Measurements from ENCODE around the gene PRKAG3. TPM values are rescaled to one million over a fixed set of nuclear protein-coding genes. Genes with fewer than 3 reads are reported as not detected.
"Not testable (repeated sequence)": the region's sequence is repeated elsewhere in the genome, so short reads cannot be mapped to it uniquely, and the experiment has no call there.

PRKAG3 gene
- total RNA-seq, 1 experiment from 2014 or later: not detected

- BruUV-seq (replicated peaks): no TSS peak
- intact Hi-C loops (cut with micrococcal nuclease; ENCODE audit: unreplicated experiment): loop anchor here (5.0 to 10.0 kb wide), 3 partner anchors 132 to 444 kb away; no protein-coding TSS in a partner anchor
- no peaks in the 10 kb centered on the region for H3K9me3 ChIP-seq (ENCODE audit: low read depth, low read length, poor library complexity, severe bottlenecking)
- H3K36me3 ChIP-seq (ENCODE audit: insufficient read depth, low read length, poor library complexity, severe bottlenecking): no peaks in the 10 kb centered on the region
- CTCF ChIA-PET: interaction anchor here (0.7 to 1.0 kb wide), 4 partner anchors 12 to 304 kb away, joined by 4 to 13 read pairs (median 8); no protein-coding TSS in a partner anchor
- H3K27me3 ChIP-seq (replicated peaks; ENCODE audit: insufficient read depth, low read depth, low read length, poor library complexity): no peaks in the 10 kb centered on the region
- no peaks in the 10 kb centered on the region for H3K4me1 ChIP-seq (ENCODE audit: insufficient read depth, low read length, poor library complexity, severe bottlenecking)
- POLR2A ChIA-PET (ENCODE audit: low non-redundant PET): no interaction called here
- no peak for DNase-seq (ENCODE audit: low spot score)
- H3K4me3 ChIP-seq (ENCODE audit: low read depth, low read length, poor library complexity, severe bottlenecking): no peak overlapping the region
- no peak for TF ChIP-seq EZH2 (IDR thresholded peaks at IDR 0.05; ENCODE audit: borderline replicate concordance, low read depth, low read length, poor library complexity, severe bottlenecking)
- TF ChIP-seq, protein P1, sequence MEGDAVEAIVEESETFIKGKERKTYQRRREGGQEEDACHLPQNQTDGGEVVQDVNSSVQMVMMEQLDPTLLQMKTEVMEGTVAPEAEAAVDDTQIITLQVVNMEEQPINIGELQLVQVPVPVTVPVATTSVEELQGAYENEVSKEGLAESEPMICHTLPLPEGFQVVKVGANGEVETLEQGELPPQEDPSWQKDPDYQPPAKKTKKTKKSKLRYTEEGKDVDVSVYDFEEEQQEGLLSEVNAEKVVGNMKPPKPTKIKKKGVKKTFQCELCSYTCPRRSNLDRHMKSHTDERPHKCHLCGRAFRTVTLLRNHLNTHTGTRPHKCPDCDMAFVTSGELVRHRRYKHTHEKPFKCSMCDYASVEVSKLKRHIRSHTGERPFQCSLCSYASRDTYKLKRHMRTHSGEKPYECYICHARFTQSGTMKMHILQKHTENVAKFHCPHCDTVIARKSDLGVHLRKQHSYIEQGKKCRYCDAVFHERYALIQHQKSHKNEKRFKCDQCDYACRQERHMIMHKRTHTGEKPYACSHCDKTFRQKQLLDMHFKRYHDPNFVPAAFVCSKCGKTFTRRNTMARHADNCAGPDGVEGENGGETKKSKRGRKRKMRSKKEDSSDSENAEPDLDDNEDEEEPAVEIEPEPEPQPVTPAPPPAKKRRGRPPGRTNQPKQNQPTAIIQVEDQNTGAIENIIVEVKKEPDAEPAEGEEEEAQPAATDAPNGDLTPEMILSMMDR (conservative IDR thresholded peaks at IDR 0.05; ENCODE audit: low read depth, low read length): no peak
- no peak overlapping the region for H3K27ac ChIP-seq (ENCODE audit: low read depth, low read length, poor library complexity, severe bottlenecking)
Observed at GRCh38 chr2:218850796-218851195, 19.2 kb upstream of the PRKAG3 start.

DNA sequence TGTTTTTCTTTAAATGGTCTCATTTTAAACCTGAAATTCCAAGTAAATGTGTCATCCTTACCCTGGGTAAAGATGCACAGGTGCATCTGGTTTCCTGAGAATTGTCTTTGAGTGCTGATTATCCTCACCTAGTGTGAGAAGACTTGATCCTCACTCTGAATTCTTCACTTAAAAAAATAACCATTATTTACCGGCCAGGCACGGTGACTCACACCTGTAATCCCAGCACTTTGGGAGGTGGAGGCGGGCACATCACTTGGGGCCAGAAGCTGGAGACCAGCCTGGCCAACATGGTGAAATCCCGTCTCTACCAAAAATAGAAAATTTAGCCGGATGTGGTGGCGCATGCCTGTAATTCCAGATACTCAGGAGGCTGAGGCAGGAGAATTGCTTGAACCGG, 18.1 kb upstream of the PRKAG3 start:
- BruUV-seq (replicated peaks): no TSS peak
- Histone ChIP-seq H3K4me3 (ENCODE audit: low read depth, low read length, poor library complexity, severe bottlenecking) (no peak overlapping the region), H3K4me1 (ENCODE audit: insufficient read depth, low read length, poor library complexity, severe bottlenecking) (no peaks in the 10 kb centered on the region), H3K36me3 (ENCODE audit: insufficient read depth, low read length, poor library complexity, severe bottlenecking) (no peaks in the 10 kb centered on the region), H3K27ac (ENCODE audit: low read depth, low read length, poor library complexity, severe bottlenecking) (no peak overlapping the region), H3K9me3 (ENCODE audit: low read depth, low read length, poor library complexity, severe bottlenecking) (no peaks in the 10 kb centered on the region), H3K27me3 (replicated peaks; ENCODE audit: insufficient read depth, low read depth, low read length, poor library complexity) (no peaks in the 10 kb centered on the region)
- ChIA-PET CTCF (no interaction called here), POLR2A (ENCODE audit: low non-redundant PET) (no interaction called here)
- no peak for DNase-seq (ENCODE audit: low spot score)
- intact Hi-C loops (cut with micrococcal nuclease; ENCODE audit: unreplicated experiment): loop anchor here (5.0 to 10.0 kb wide), 5 partner anchors 133 to 577 kb away; partner anchors contain the start of genes AAMP, CTDSP1 and PNKD
- TF ChIP-seq EZH2 (IDR thresholded peaks at IDR 0.05; ENCODE audit: borderline replicate concordance, low read depth, low read length, poor library complexity, severe bottlenecking): no peak
- TF ChIP-seq, protein P1 (conservative IDR thresholded peaks at IDR 0.05; ENCODE audit: low read depth, low read length): no peak

DNA sequence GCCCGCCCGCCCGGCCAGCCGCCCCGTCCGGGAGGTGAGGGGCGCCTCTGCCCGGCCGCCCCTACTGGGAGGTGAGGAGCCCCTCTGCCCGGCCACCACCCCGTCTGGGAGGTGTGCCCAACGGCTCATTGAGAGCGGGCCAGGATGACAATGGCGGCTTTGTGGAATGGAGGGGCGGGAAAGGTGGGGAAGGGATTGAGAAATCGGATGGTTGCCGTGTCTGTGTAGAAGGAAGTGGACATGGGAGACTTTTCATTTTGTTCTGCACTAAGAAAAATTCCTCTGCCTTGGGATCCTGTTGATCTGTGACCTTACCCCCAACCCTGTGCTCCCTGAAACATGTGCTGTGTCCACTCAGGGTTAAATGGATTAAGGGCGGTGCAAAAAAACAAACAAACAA, 15.4 kb upstream of the PRKAG3 start:
- POLR2A ChIA-PET (ENCODE audit: low non-redundant PET); H3K4me3 ChIP-seq (ENCODE audit: low read depth, low read length, poor library complexity, severe bottlenecking); H3K27me3 ChIP-seq (replicated peaks; ENCODE audit: insufficient read depth, low read depth, low read length, poor library complexity); H3K4me1 ChIP-seq (ENCODE audit: insufficient read depth, low read length, poor library complexity, severe bottlenecking); BruUV-seq (replicated peaks); H3K9me3 ChIP-seq (ENCODE audit: low read depth, low read length, poor library complexity, severe bottlenecking); DNase-seq (ENCODE audit: low spot score); H3K36me3 ChIP-seq (ENCODE audit: insufficient read depth, low read length, poor library complexity, severe bottlenecking); H3K27ac ChIP-seq (ENCODE audit: low read depth, low read length, poor library complexity, severe bottlenecking): not testable (repeated sequence)
- CTCF ChIA-PET: interaction anchor here (0.6 to 1.5 kb wide), 16 partner anchors 12 to 188 kb away, joined by 3 to 28 read pairs (median 4); partner anchors contain the start of genes BCS1L, PRKAG3, RNF25 and STK36
- intact Hi-C loops (cut with micrococcal nuclease; ENCODE audit: unreplicated experiment): loop anchor here (1.0 to 5.0 kb wide), 6 partner anchors 119 to 575 kb away; partner anchors contain the start of genes AAMP, CTDSP1 and PNKD

DNA sequence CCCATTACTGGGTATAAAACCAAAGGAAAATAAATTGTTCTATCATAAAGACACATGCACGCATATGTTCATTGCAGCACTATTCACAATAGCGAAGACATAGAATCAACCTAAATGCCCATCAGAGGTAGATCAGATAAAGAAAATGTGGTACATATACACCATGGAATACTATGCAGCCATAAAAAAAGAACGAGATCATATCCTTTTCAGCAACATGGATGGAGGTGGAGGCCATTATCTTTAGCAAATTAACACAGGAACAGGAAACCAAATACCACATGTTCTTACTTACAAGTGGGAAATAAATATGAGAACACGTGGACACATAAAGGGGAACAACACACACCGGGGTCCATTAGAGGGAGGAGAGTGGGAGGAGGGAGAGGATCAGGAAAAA, 12.7 kb upstream of the PRKAG3 start:
- H3K36me3 ChIP-seq (ENCODE audit: insufficient read depth, low read length, poor library complexity, severe bottlenecking); H3K27me3 ChIP-seq (replicated peaks; ENCODE audit: insufficient read depth, low read depth, low read length, poor library complexity); H3K4me3 ChIP-seq (ENCODE audit: low read depth, low read length, poor library complexity, severe bottlenecking); BruUV-seq (replicated peaks); intact Hi-C loops (cut with micrococcal nuclease; ENCODE audit: unreplicated experiment); CTCF ChIA-PET; H3K4me1 ChIP-seq (ENCODE audit: insufficient read depth, low read length, poor library complexity, severe bottlenecking); H3K9me3 ChIP-seq (ENCODE audit: low read depth, low read length, poor library complexity, severe bottlenecking); POLR2A ChIA-PET (ENCODE audit: low non-redundant PET); H3K27ac ChIP-seq (ENCODE audit: low read depth, low read length, poor library complexity, severe bottlenecking); DNase-seq (ENCODE audit: low spot score): not testable (repeated sequence)
